Lung microvascular endothelial cell (primary cell): ENCODE measurements around the gene PAQR8. TPM values are rescaled to one million over a fixed set of nuclear protein-coding genes. Genes with fewer than 3 reads are reported as not detected.
A peak's percentile ranks its signal among the peaks of the same experiment; 100 is the strongest.
"Not testable (repeated sequence)": the region's sequence is repeated elsewhere in the genome, so short reads cannot be mapped to it uniquely, and the experiment has no call there.

ENCODE experiments used
- DNase-seq, 2 donors: peaks; one replicate each; pipeline versions ENCODE4 v3.0.0 to v3.0.0-alpha.2; 2010; ENCODE audit warnings: low read depth in 2 of 2
- total RNA-seq: library from RNA; depleted of rRNA; stranded (reverse); fragments of >200 nt; gene quantifications from 2 replicates; pipeline ENCODE4 v1.2.1, GENCODE V29; 2014

Gene PAQR8
- total RNA-seq, 1 donor from 2014 or later, result 12.3 TPM

DNA sequence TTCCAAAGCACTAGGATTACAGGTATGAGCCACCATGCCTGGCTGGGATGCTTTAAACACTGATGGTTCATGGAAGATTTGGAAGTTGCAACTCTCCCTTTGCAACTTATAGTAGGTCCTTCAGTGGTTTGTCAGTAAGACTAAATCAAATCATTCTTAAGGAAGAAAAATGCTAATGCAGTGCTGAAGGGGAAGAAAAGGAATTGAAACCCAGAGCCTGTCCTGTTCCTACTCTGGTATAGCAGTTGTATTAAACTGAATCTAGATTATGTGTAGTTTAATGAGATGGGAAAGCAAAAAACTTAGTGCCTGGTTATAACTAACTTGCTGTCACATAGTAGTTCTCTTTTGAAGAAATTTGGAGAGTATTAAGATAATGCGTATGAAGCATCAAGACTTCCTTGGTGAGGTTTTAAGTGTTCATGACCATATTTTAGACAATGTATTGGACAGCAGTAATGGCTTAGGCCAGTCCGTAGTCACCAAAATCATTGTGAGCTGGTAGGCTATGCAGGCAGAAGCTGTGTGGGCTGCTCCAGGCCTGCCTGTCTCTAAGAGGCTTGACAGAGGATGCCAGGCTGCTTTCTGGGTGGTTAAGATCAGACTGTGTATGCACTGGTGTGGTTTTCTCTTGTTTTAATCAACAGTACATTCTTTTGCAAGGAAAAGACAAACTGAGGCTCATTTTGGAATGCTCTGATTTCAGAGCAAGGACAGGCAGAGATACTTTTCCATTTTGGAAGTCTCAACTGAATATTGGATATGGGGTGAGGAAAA, 14.0 kb downstream of the PAQR8 start:
- no peak for DNase-seq

- no peak for DNase-seq
Observed at GRCh38 chr6:52376763-52377162, 14.8 kb downstream of the PAQR8 start.

GRCh38 chr6:52377538-52378221, 15.7 kb downstream of the PAQR8 start:
- DNase-seq, result no peak

DNA sequence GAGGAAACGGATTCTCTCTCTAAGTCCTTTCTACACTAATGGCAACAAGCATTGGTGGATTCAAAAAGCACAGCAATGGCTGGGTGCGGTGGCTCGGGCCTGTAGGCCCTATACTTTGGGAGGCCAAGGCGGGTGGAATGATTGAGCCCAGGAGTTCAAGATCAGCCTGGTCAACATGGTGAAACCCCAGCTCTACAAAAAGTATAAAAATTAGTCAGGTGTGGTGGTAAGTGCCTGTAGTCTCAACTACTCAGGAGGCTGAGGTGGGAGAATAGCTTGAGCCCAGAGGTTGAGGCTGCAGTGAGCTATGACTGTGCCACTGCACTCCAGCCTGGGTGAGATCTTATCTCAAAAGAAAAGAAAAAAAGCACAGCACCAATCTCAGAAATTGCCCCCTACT, 19.3 kb downstream of the PAQR8 start:
- DNase-seq, result no peak

- no peak for DNase-seq
Observed at GRCh38 chr6:52384145-52384766, 22.3 kb downstream of the PAQR8 start.

DNA sequence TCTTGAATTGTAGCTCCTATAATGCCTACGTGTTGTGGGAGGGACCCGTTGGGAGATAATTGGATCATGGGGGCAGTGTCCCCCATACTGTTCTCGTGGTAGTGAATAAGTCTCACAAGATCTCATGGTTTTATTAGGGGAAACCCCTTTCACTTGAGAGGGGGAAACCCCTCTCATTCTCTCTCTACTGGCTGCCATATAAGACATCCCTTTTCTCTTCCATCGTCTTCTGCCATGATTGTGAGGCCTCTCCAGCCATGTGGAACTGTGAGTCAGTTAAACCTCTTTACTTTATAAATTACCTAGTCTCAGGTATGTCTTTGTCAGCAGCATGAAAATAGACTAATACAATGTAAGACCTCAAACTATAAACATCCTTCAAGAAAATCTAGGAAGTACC, 23.1 kb downstream of the PAQR8 start:
- DNase-seq, result no peak

DNA sequence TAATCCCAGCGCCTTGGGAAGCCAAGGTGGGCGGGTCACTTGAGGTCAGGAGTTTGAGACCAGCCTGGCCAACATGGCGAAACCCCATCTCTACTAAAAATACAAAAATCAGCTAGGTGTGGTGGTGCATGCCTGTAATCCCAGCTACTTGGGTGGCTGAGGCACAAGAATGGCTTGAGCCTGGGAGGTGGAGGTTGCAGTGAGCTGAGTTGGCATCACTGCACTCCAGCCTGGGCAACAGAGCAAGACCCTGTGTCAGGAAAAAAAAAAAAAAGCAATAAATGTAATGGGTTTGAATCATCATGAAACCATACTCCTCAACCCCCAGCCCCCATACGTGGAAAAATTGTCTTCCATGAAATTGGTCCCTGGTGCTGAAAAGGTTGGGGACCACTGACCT, 26.2 kb downstream of the PAQR8 start:
- DNase-seq, result not testable (repeated sequence)

- DNase-seq, result no peak
Observed at GRCh38 chr6:52388790-52389189, 26.8 kb downstream of the PAQR8 start.

DNA sequence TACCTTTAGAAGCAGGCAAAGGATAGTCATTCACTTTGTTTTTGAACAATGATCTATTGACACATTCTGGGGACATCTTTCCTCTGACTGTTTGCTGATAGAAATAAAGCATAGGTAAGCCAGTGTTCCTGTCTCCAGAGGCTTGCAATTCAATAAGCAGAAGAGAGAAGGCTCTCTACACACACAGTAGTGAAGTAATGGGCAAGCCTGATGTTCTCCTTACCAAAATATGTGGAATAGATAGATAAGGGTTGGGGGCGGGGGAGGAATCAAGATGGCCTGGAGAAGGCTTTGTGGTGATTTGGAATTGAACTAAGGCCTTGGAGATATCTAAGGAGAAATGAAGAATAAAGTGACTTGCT, 27.3 kb downstream of the PAQR8 start:
- no peak for DNase-seq

GRCh38 chr6:52389626-52390360, 27.8 kb downstream of the PAQR8 start:
- DNase-seq, result peak; percentile 82 to 88

DNA sequence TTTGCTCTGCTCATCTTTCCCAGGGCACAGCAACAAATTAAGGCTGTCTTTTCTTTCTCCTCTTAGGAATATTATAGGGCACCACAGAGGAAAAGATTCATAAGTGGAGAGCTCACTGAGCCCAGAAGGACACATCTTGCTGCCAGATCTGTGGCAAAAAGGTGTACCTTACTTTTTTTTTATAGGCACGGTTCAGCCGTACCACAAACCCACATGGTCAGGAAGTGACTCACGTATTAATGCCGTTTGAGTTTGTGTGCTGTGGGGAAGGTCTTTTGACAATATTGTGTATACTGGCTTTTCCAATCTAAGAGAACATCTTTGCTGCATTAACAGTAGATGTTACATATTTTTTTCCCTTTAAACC, 28.4 kb downstream of the PAQR8 start:
- peak; percentile 77 to 78 for DNase-seq

DNA sequence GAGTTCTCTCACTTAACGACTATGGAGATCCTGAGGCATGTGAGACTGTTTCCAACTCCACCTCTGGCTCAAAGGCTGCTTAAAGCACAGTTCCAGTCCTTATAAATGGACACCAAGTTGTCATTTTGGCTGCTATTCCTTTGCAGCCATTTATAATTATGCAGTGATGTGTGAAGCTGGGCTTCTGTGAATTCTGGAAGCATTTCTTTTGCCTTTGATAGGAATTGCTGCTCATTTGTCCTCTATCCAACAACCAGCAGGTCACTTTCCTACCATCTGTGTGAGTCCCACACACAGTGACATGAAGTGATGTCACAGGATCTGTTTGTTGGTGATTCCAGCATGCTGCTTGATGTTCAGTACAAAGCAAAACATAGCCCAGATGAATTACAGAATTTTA, 29.6 kb downstream of the PAQR8 start:
- DNase-seq, result no peak

DNA sequence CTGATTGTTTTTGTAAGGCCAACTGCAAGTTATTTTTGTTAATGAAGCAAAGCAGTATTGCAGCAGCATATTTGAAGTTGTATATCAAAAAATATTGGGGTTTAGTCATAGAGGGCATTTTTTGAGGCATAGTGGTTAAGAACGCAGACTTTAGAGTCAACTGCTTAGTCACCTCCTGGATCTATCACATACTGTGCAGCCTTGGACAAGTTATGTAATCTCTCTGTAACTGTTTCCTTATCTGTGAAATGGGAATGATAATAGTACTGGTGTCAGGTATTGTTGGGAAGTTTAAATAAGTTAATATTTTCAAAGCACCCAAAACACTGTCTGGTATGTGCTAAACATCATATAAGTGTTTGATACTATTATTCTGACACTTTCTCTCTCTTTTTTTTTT, 31.0 kb downstream of the PAQR8 start:
- peak in 1 of 2 donors; percentile 43 for DNase-seq

DNA sequence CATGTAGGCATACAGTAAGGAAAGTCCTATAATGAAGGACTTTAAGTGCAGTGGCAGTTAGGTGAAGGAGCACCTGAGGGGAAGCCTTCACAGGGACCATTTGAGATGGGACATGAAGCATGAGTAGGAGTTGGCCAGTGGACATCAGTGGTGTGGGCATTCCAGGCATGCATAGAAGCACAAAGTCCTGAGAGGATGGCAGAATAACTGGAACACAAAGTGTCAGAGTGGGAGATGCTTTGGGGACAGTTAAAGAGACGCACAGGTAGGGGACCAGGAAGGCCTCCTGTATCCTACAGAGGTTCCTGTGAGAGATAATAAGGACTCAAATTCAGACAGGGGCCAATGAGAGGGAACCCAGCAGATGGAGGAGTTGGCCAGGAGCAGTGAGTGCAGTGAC, 31.8 kb downstream of the PAQR8 start:
- DNase-seq, result no peak

DNA sequence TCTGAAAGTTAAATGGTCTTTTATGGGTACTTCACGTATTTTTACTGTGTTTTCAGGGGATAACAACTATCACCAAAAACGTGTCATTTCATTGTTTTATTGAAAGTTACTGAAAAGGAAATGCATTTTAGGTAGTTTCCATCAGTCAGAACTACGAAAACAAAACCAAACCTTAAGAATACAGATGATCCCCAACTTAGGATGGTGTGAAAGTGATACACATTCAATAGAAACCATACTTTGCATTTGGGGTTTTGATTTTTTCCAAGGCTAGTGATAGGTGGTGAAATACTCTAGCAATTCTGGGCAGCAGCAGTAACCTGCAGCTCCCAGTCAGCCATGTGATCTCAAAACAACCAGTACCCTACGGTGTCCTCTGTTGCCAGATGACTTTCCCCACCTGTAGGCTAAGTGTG, 32.3 kb downstream of the PAQR8 start:
- DNase-seq, result no peak

DNA sequence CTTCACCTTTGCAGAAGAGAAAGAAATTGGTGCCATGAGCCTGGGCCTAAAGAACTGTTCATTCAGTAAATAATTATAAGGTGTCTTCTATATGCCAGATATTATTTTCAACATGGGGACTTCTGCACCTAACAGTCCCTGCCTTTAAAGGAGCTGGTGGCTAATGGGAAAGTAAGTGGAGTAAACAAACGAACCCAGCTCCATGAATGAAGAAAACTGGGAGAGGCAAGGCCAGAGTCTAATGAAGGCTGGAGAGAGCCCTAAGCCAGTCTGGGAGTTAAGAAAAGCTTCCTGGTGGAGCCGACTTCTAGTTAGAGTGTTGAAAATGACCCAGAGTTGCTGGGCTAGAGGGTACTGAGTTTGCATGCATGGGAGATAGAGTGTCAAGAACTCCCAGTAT, 34.0 kb downstream of the PAQR8 start:
- DNase-seq, result no peak

GRCh38 chr6:52399511-52400312, 37.8 kb downstream of the PAQR8 start:
- peak; percentile 76 to 82 for DNase-seq

GRCh38 chr6:52400313-52401041, 38.5 kb downstream of the PAQR8 start:
- no peak for DNase-seq

DNA sequence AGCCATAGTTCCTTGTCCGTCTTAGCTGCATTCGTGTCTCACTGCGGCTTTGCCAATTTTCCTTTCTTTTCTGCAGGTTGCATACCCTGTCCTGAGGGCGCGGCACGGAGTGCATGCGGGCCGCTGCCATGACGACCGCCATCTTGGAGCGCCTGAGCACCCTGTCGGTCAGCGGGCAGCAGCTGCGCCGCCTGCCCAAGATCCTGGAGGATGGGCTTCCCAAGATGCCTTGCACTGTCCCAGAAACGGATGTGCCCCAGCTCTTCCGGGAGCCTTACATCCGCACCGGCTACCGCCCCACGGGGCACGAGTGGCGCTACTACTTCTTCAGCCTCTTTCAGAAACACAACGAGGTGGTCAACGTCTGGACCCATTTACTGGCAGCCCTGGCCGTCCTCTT, 41.1 kb downstream of the PAQR8 start:
- no peak for DNase-seq

DNA sequence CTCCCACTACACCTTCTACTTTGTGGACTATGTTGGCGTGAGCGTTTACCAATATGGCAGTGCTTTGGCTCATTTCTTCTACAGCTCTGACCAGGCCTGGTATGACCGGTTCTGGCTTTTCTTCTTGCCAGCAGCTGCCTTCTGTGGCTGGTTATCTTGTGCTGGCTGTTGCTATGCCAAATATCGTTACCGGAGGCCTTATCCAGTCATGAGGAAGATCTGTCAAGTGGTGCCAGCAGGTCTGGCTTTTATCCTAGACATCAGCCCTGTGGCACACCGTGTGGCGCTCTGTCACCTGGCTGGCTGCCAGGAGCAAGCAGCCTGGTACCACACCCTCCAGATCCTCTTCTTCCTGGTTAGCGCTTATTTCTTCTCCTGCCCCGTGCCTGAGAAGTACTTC, 41.7 kb downstream of the PAQR8 start:
- DNase-seq, result no peak

GRCh38 chr6:52405243-52405642, 43.3 kb downstream of the PAQR8 start:
- no peak for DNase-seq
